Mesenchymal stem cell (in vitro differentiated cells and primary cell): ENCODE results near the gene ATF6.

Experiments used
- DNase-seq: peaks from one replicate; pipeline ENCODE4 v3.0.0-alpha.2; 2013
- H2AFZ ChIP-seq: one replicate; pipeline ENCODE4 v1.6.1; 2013; ENCODE audit warnings: low read depth, mild to moderate bottlenecking, control low read depth, inconsistent platforms, low read length, moderate library complexity
- H2AK5ac ChIP-seq: 2 replicates; pipeline ENCODE4 v1.6.1; 2013; ENCODE audit warnings: low read length, moderate library complexity, mild to moderate bottlenecking, inconsistent platforms; ENCODE audit not compliant: severe bottlenecking
- H2BK120ac ChIP-seq: one replicate; pipeline ENCODE4 v1.6.1; 2013; ENCODE audit warnings: low read depth, mild to moderate bottlenecking, inconsistent platforms, low read length, moderate library complexity
- H2BK12ac ChIP-seq, 2 experiments: one replicate each; pipeline ENCODE4 v1.6.1; 2013; ENCODE audit warnings: inconsistent platforms in 2 of 2, low read length in 2 of 2, mild to moderate bottlenecking in 2 of 2, moderate library complexity in 2 of 2, control low read depth in 1 of 2
- H2BK15ac ChIP-seq: one replicate; pipeline ENCODE4 v1.6.1; 2013; ENCODE audit warnings: mild to moderate bottlenecking, low read depth, inconsistent platforms; ENCODE audit not compliant: poor library complexity, severe bottlenecking
- H2BK5ac ChIP-seq: 2 replicates; pipeline ENCODE4 v1.6.1; 2013; ENCODE audit warnings: low read depth, mild to moderate bottlenecking, low read length, control low read depth, inconsistent platforms; ENCODE audit not compliant: poor library complexity, severe bottlenecking
- H3K14ac ChIP-seq, 2 experiments: one replicate each; pipeline ENCODE4 v1.6.1; 2013; ENCODE audit warnings: inconsistent platforms in 2 of 2, low read length in 2 of 2, control low read depth in 1 of 2, mild to moderate bottlenecking in 1 of 2, moderate library complexity in 1 of 2
- H3K18ac ChIP-seq, 2 experiments: one replicate each; pipeline ENCODE4 v1.6.1; 2013; ENCODE audit warnings: inconsistent platforms in 2 of 2, low read length in 2 of 2, control low read depth in 1 of 2, low read depth in 1 of 2, mild to moderate bottlenecking in 1 of 2
- H3K23ac ChIP-seq, 2 experiments: one replicate each; pipeline ENCODE4 v1.6.1; 2013; ENCODE audit warnings: inconsistent platforms in 2 of 2, low read length in 2 of 2, mild to moderate bottlenecking in 2 of 2, moderate library complexity in 2 of 2, control low read depth in 1 of 2
- H3K27ac ChIP-seq: 2 replicates; pipeline ENCODE4 v1.5.1; 2013; ENCODE audit warnings: mild to moderate bottlenecking, moderate library complexity, low read length, control low read depth, inconsistent platforms; ENCODE audit not compliant: poor library complexity, severe bottlenecking
- H3K27me3 ChIP-seq, 2 experiments: 2 replicates each; pipeline versions ENCODE4 v1.6.1 to v1.7.0; 2013; ENCODE audit warnings: low read length in 2 of 2, mild to moderate bottlenecking in 2 of 2, moderate library complexity in 2 of 2, control low read depth in 1 of 2, inconsistent platforms in 1 of 2; ENCODE audit not compliant: control insufficient read depth in 1 of 2, insufficient read depth in 1 of 2
- H3K36me3 ChIP-seq, 2 experiments: 2 replicates each; pipeline versions ENCODE4 v1.6.1 to v1.7.0; 2013; ENCODE audit warnings: low read length in 2 of 2, control low read depth in 1 of 2, inconsistent platforms in 1 of 2, low read depth in 1 of 2, mild to moderate bottlenecking in 1 of 2; ENCODE audit not compliant: insufficient read depth in 2 of 2, control insufficient read depth in 1 of 2
- H3K4ac ChIP-seq, 2 experiments: one replicate each; pipeline ENCODE4 v1.6.1; 2013; ENCODE audit warnings: inconsistent platforms in 2 of 2, low read length in 2 of 2, mild to moderate bottlenecking in 2 of 2, moderate library complexity in 2 of 2, control low read depth in 1 of 2, low read depth in 1 of 2
- H3K4me1 ChIP-seq: 2 replicates; pipeline ENCODE4 v1.6.1; 2013; ENCODE audit warnings: low read depth, low read length, control low read depth; ENCODE audit not compliant: control insufficient read depth, insufficient read depth
- H3K4me2 ChIP-seq: 2 replicates; pipeline ENCODE4 v1.6.1; 2013; ENCODE audit warnings: low read length, mild to moderate bottlenecking, inconsistent platforms; ENCODE audit not compliant: poor library complexity, severe bottlenecking
- H3K4me3 ChIP-seq, 2 experiments: 2 replicates each; pipeline versions ENCODE4 v1.5.1 to v1.7.0; 2013; ENCODE audit warnings: low read length in 2 of 2, mild to moderate bottlenecking in 2 of 2, control low read depth in 1 of 2, low read depth in 1 of 2; ENCODE audit not compliant: insufficient read depth in 1 of 2
- H3K79me1 ChIP-seq: replicated peaks from 2 replicates; pipeline ENCODE4 v1.6.1; 2013; ENCODE audit warnings: mild to moderate bottlenecking, control low read depth, low read length, inconsistent platforms; ENCODE audit not compliant: poor library complexity, severe bottlenecking
- H3K9ac ChIP-seq: 2 replicates; pipeline ENCODE4 v1.7.0; 2013; ENCODE audit warnings: mild to moderate bottlenecking, low read length, moderate library complexity
- H3K9me3 ChIP-seq: 2 replicates; pipeline ENCODE4 v1.7.0; 2013; ENCODE audit warnings: mild to moderate bottlenecking, low read length; ENCODE audit not compliant: control insufficient read depth
- H4K8ac ChIP-seq: one replicate; pipeline ENCODE4 v1.6.1; 2013; ENCODE audit warnings: inconsistent platforms, mild to moderate bottlenecking, low read length, moderate library complexity
- H4K91ac ChIP-seq: one replicate; pipeline ENCODE4 v1.6.1; 2013; ENCODE audit warnings: mild to moderate bottlenecking, low read length, inconsistent platforms
- WGBS: methylation state at CpG from one replicate; pipeline ENCODE4 v1.1.7; 2013; ENCODE audit warnings: mixed read lengths; 5-methylcytosine and 5-hydroxymethylcytosine counted together

The ATF6 gene

DNA sequence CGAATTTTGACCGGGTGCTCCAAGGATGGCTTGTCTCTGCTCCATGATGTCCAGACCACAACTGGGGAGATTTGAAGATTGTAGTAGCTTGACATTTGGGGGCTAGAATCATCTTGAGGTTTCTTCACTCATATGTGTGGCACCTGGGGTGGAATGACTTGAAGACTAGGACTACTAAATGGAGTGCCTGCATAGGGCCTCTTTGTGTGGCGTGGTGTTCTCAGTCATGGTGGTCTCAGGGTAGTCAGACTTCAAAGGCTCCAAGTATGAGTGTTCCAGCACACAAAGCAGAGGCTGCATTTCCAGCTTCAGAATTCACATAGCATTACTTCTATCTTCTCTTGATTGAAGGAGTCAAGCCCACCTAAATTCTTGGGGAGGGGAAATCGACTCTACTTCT lies 16.8 kb downstream of the ATF6 start:
- H2BK5ac ChIP-seq = no peak overlapping the region
- no peak overlapping the region for H4K91ac ChIP-seq
- no peak overlapping the region for H4K8ac ChIP-seq
- H2BK15ac ChIP-seq = no peak overlapping the region
- no peak overlapping the region for H3K4me3 ChIP-seq
- no peak overlapping the region for H3K18ac ChIP-seq
- peaks cover 11% of the 10 kb centered on the region for H3K79me1 ChIP-seq
- no peak overlapping the region for H3K4me2 ChIP-seq
- no peak overlapping the region for H3K23ac ChIP-seq
- H3K9me3 ChIP-seq = no peaks in the 10 kb centered on the region
- no peak overlapping the region for H2AK5ac ChIP-seq
- H2BK120ac ChIP-seq = no peak overlapping the region
- H3K27ac ChIP-seq = no peak overlapping the region
- DNase-seq = no peak
- H3K4ac ChIP-seq = no peak overlapping the region
- no peak overlapping the region for H3K9ac ChIP-seq
- WGBS = 99% methylated on average over 4 of the region's 4 CpGs
- no peaks in the 10 kb centered on the region for H3K27me3 ChIP-seq
- H3K36me3 ChIP-seq = peaks cover 6 to 58% of the 10 kb centered on the region in 2 experiments
- no peak overlapping the region for H2AFZ ChIP-seq
- H2BK12ac ChIP-seq = no peak overlapping the region
- no peak overlapping the region for H3K14ac ChIP-seq
- peaks cover 1% of the 10 kb centered on the region for H3K4me1 ChIP-seq

DNA sequence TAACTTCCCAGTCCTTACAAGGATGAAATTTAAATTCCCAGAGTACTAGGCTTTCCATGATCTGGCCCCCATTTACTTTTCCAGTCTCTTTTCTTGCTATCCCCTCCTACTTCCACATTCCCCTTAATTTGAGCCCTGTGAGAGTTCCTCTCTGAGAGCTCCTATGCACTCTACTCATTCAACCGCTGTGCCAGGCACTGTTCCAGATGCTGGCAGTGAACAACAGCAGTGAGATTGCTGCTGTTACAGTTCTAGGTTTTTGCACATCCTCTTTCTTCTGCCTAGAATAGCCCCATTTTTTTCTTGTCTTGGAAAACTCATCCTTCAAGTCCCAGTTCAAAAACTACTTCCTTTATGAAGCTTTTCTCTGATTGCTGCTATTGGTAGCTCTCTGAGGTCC lies 18.8 kb downstream of the ATF6 start:
- Histone ChIP-seq H2BK120ac (no peak overlapping the region), H3K4ac (no peak overlapping the region), H4K91ac (no peak overlapping the region), H3K9ac (no peak overlapping the region), H3K9me3 (no peaks in the 10 kb centered on the region), H2BK5ac (no peak overlapping the region), H2BK15ac (no peak overlapping the region), H3K4me3 (no peak overlapping the region), H2BK12ac (no peak overlapping the region), H3K4me2 (no peak overlapping the region), H3K27me3 (no peaks in the 10 kb centered on the region), H2AFZ (no peak overlapping the region), H3K79me1 (peaks cover 11% of the 10 kb centered on the region), H3K27ac (no peak overlapping the region), H4K8ac (no peak overlapping the region), H2AK5ac (no peak overlapping the region), H3K36me3 (peaks cover 6 to 61% of the 10 kb centered on the region in 2 experiments), H3K23ac (no peak overlapping the region), H3K4me1 (peaks cover 1% of the 10 kb centered on the region), H3K14ac (no peak overlapping the region), H3K18ac (no peak overlapping the region)
- WGBS = 98% methylated on average over 1 of the region's 1 CpG
- DNase-seq = no peak

DNA sequence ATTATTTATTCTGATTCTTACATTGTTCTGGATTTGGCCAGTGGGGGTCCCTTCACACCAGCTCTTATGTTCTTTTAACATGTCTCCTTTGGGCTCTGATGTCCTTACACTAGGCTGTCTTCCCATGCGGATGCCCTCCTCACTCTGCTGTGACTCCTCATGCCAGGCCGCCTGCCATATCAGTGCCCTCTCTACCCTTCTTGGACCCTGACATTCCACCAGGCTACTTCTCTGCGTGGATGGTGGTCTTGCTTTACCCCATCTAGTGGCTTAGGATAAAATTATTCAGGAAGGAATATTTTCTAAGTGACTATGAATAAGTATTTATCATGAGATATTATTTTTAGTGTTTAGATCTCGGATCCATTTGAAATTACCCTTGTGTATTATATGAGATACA lies 21.2 kb downstream of the ATF6 start:
- Histone ChIP-seq H2AK5ac (no peak overlapping the region), H3K9ac (no peak overlapping the region), H2BK120ac (no peak overlapping the region), H3K27ac (no peak overlapping the region), H3K4me3 (no peak overlapping the region), H3K23ac (no peak overlapping the region), H3K4ac (no peak overlapping the region), H3K79me1 (peaks cover 9% of the 10 kb centered on the region), H3K18ac (no peak overlapping the region), H3K9me3 (no peaks in the 10 kb centered on the region), H2BK5ac (no peak overlapping the region), H3K14ac (no peak overlapping the region), H3K36me3 (peaks cover 3 to 62% of the 10 kb centered on the region in 2 experiments), H2BK15ac (no peak overlapping the region), H3K27me3 (no peaks in the 10 kb centered on the region), H4K8ac (no peak overlapping the region), H3K4me1 (no peaks in the 10 kb centered on the region), H2AFZ (no peak overlapping the region), H4K91ac (no peak overlapping the region), H3K4me2 (no peak overlapping the region), H2BK12ac (no peak overlapping the region)
- WGBS = 95% methylated on average over 2 of the region's 4 CpGs
- DNase-seq = no peak

DNA sequence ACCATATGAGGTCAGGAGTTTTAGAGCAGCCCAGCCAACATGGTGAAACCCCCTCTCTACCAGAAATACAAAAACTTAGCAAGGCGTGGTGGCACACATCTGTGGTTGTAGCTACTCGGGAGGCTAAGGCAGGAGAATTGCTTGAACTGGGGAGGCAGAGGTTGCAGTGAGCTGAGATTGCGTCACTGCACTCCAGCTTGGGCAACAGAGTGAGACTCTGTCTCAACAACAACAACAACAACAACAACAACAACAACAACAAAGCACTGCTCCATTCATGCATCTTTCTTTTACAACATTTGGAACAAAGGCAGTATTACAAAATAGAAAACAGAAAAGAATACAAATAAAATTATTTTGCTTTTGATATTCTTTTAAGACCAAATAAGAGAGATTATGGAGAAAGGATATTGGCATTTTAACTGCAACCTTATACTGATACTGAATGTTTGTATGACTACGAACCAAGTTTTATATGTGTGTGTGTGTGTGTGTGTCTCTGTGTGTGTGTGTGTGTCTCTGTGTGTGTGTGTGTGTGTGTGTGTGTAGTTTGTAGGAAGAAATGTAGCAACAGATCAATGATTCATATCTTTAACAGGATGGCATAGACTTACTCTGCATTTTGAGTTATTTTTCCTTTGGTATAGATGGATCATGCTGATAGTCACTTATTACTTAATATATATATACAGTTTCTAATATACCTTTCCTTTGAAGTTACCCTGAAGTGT lies 24.6 kb downstream of the ATF6 start:
- Histone ChIP-seq H3K9me3 (no peaks in the 10 kb centered on the region), H3K4ac (no peak overlapping the region), H3K18ac (no peak overlapping the region), H2BK12ac (no peak overlapping the region), H3K27me3 (no peaks in the 10 kb centered on the region), H4K8ac (no peak overlapping the region), H3K36me3 (peaks cover 3 to 52% of the 10 kb centered on the region in 2 experiments), H2BK5ac (no peak overlapping the region), H2AFZ (no peak overlapping the region), H2AK5ac (no peak overlapping the region), H2BK15ac (no peak overlapping the region), H3K4me1 (no peaks in the 10 kb centered on the region), H3K23ac (no peak overlapping the region), H3K4me3 (no peak overlapping the region), H3K4me2 (no peak overlapping the region), H3K14ac (no peak overlapping the region), H3K79me1 (peaks cover 6% of the 10 kb centered on the region), H4K91ac (no peak overlapping the region), H3K27ac (no peak overlapping the region), H3K9ac (no peak overlapping the region), H2BK120ac (no peak overlapping the region)
- no peak for DNase-seq
- 96% methylated on average over 4 of the region's 4 CpGs for WGBS
